Upper lobe of right lung (tissue), 1 donor: ENCODE data around the gene MRPL41. TPM values are rescaled to one million over a fixed set of nuclear protein-coding genes. Genes with fewer than 3 reads are reported as not detected.
"Not testable (repeated sequence)": the region's sequence is repeated elsewhere in the genome, so short reads cannot be mapped to it uniquely, and the experiment has no call there.

ENCODE experiments used
- ATAC-seq: fragments of 200-7000 bp; cut with Tn5 transposase; one replicate; pipeline ENCODE4 v1.9.1; 2020; ENCODE audit warnings: mild to moderate bottlenecking, moderate library complexity
- DNase-seq: peaks from one replicate; pipeline ENCODE4 v3.0.0-alpha.2; 2020
- H3K27ac ChIP-seq: fragments of 200-600 bp; one replicate; pipeline ENCODE4 v1.8.0; 2022
- H3K27me3 ChIP-seq: fragments of 200-600 bp; one replicate; pipeline ENCODE4 v1.8.0; 2022; ENCODE audit warnings: mild to moderate bottlenecking
- H3K36me3 ChIP-seq: fragments of 200-600 bp; one replicate; pipeline ENCODE4 v1.8.0; 2022
- H3K4me1 ChIP-seq: fragments of 200-600 bp; one replicate; pipeline ENCODE4 v1.8.0; 2022
- H3K4me3 ChIP-seq: fragments of 200-600 bp; one replicate; pipeline ENCODE4 v1.8.0; 2022; ENCODE audit warnings: mild to moderate bottlenecking
- H3K9me3 ChIP-seq: fragments of 200-600 bp; one replicate; pipeline ENCODE4 v1.8.0; 2022
- intact Hi-C: fragments of 100-400 bp; cut with DNase I; formaldehyde crosslinking; loops from one replicate; pipeline ENCODE4 v1.11.0; 2022
- total RNA-seq: library from RNA; stranded (reverse); fragmentation: NEBNext Ultra II Directional; extraction: Animal tissue kit (Norgen Biotek cat#: 25700); gene quantifications from one replicate; pipeline ENCODE4 v1.2.1, GENCODE V29; 2021
- TF ChIP-seq, protein P1 (sequence below): fragments of 200-600 bp; IDR thresholded peaks from one replicate; pipeline ENCODE4 v1.8.0; 2022; ENCODE audit warnings: antibody characterized with exemption
- donor health status: DM: no; HTN: yes; CAD: no; lungs with severe emphysema.

Gene MRPL41
- total RNA-seq, 1 donor from 2014 or later: 41.6 TPM

DNA sequence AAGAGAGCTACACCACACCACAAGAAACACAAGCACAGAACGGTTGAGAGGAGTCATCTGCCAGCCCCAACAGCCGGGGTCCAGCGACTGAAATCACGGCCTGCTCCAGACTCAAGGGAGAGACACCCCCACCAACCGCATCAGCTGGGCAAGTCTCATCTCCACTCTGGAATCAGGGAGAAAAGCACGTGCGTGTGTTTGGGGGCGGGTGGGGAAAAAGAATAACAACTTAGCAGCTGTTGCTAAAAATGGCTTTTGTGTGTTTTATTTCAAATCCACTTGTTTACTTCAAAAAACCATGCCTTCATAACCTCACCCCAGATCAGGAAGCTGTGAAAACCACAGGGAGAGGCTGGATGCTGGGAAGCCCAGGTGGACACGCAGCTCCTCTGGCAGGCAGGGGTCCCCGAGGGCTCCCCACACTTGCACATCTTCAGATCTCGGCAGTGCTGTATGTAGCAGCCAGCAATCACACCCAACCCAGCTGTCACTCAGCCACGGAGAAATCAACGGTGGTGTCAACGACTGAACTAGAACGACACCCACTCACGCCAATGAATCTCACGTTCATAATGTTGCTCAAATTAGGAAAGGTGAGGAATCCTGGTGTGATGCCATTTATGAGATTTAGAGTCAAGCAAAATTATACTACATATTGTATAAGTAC lies 20.4 kb upstream of the MRPL41 start:
- DNase-seq: no peak
- intact Hi-C loops: no loop called here
- no peak overlapping the region for H3K4me3 ChIP-seq
- peaks cover 10% of the 10 kb centered on the region for H3K4me1 ChIP-seq
- no peaks in the 10 kb centered on the region for H3K36me3 ChIP-seq
- TF ChIP-seq, protein P1, sequence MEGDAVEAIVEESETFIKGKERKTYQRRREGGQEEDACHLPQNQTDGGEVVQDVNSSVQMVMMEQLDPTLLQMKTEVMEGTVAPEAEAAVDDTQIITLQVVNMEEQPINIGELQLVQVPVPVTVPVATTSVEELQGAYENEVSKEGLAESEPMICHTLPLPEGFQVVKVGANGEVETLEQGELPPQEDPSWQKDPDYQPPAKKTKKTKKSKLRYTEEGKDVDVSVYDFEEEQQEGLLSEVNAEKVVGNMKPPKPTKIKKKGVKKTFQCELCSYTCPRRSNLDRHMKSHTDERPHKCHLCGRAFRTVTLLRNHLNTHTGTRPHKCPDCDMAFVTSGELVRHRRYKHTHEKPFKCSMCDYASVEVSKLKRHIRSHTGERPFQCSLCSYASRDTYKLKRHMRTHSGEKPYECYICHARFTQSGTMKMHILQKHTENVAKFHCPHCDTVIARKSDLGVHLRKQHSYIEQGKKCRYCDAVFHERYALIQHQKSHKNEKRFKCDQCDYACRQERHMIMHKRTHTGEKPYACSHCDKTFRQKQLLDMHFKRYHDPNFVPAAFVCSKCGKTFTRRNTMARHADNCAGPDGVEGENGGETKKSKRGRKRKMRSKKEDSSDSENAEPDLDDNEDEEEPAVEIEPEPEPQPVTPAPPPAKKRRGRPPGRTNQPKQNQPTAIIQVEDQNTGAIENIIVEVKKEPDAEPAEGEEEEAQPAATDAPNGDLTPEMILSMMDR: no peak
- H3K9me3 ChIP-seq: no peaks in the 10 kb centered on the region
- H3K27me3 ChIP-seq: no peaks in the 10 kb centered on the region
- no peak for ATAC-seq
- H3K27ac ChIP-seq: no peak overlapping the region

DNA sequence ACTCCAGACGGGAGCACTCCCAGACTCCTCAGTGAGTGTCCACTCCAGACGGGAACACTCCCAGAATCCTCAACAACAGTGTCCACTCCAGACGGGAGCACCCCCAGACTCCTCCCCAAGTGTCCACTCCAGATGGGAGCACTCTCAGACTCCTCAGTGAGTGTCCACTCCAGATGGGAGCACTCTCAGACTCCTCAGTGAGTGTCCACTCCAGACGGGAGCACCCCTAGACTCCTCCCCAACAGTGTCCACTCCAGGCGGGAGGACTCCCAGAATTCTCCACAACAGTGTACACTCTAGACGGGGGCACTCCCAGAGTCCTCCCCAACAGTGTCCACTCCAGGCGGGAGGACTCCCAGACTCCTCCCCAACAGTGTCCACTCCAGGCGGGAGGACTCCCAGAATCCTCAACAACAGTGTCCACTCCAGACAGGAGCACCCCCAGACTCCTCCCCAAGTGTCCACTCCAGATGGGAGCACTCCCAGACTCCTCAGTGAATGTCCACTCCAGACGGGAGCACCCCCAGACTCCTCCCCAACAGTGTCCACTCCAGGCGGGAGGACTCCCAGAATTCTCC lies 18.7 kb upstream of the MRPL41 start:
- H3K27ac ChIP-seq, H3K27me3 ChIP-seq, ATAC-seq, H3K36me3 ChIP-seq, DNase-seq, H3K4me3 ChIP-seq, H3K9me3 ChIP-seq, H3K4me1 ChIP-seq, intact Hi-C loops: not testable (repeated sequence)

DNA sequence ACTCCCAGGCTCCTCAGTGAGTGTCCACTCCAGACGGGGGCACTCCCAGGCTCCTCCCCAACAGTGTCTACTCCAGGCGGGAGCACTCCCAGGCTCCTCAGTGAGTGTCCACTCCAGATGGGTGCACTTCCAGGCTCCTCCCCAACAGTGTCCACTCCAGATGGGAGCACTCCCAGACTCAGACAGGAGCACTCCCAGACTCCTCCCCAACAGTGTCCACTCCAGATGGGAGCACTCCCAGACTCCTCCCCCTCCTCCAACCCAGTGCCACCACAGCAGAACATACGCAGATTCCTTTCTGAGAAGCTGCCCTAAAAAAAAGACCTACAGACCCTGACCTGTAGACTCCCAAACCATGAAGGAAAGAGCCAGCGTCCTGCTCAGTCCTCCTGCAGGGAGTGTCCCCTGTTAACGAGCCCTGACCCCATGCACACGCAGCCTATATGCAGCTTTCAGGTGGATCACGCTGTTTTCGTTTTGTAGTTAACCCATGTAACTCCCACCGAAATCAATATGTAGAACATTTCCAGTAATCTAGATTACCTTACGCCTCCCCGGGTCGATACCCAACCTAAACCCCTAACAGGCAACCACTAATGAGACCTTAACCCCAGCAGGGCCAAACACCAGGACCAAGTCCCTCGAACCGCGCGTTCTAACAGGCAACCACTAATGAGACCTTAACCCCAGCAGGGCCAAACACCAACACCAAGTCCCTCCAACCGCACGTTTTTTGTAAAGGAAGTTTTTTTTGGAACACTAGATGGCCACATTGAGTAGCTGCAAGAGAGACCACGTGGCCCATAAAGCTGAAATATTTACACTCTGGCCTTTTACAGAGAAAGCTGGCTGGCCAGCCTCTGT lies 17.2 kb upstream of the MRPL41 start:
- no peak for DNase-seq

DNA sequence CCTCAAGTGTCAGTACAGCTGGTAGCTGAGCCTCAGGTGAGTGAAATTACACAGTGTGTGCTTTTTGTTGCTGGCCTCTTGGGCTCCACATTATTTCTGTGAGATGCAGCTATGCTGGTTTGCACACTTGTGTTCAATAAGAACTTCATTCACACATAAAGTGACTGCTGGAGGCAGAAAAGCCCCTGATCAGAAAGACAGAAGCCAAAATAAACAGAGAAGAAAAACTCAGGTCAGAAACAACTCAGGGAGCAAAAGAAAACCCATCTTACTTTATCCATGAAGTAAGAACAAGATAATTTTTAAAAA lies 16.6 kb upstream of the MRPL41 start:
- ATAC-seq (no peak), DNase-seq (no peak)
- TF ChIP-seq, protein P1: no peak
- Histone ChIP-seq H3K36me3 (no peaks in the 10 kb centered on the region), H3K27ac (no peak overlapping the region), H3K27me3 (no peaks in the 10 kb centered on the region), H3K9me3 (no peaks in the 10 kb centered on the region), H3K4me3 (no peak overlapping the region), H3K4me1 (peaks cover 10% of the 10 kb centered on the region)
- intact Hi-C loops: no loop called here

More for the DNA sequence above, 17.2 kb upstream of the MRPL41 start:
- no peaks in the 10 kb centered on the region for H3K36me3 ChIP-seq
- ATAC-seq: peak; percentile 96
- H3K9me3 ChIP-seq: no peaks in the 10 kb centered on the region
- no peaks in the 10 kb centered on the region for H3K27me3 ChIP-seq
- TF ChIP-seq, protein P1: peak; percentile 66
- intact Hi-C loops: no loop called here
- H3K4me1 ChIP-seq: peaks cover 10% of the 10 kb centered on the region
- H3K4me3 ChIP-seq: no peak overlapping the region
- no peak overlapping the region for H3K27ac ChIP-seq

DNA sequence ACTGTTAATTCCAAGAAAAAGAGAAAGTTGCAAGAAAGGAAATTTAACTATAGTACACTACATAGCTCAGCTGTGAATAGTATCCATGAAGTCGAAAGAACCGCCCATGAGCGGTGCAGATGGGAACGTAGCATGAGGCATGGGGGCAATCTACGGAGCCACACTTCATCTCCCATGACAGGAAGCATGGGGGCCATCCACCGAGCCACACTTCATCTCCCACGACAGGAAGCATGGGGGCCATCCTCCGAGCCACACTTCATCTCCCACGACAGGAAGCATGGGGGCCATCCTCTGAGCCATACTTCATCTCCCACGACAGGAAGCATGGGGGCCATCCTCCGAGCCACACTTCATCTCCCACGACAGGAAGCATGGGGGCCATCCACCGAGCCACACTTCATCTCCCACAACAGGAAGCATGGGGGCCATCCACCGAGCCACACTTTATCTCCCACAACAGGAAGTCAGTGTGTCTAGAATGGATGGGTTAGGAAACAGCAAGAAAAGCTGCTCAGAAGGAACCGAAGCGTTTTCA lies 15.0 kb upstream of the MRPL41 start:
- H3K4me1 ChIP-seq, intact Hi-C loops, H3K36me3 ChIP-seq, H3K4me3 ChIP-seq, H3K27me3 ChIP-seq, DNase-seq, ATAC-seq, H3K27ac ChIP-seq, H3K9me3 ChIP-seq: not testable (repeated sequence)

DNA sequence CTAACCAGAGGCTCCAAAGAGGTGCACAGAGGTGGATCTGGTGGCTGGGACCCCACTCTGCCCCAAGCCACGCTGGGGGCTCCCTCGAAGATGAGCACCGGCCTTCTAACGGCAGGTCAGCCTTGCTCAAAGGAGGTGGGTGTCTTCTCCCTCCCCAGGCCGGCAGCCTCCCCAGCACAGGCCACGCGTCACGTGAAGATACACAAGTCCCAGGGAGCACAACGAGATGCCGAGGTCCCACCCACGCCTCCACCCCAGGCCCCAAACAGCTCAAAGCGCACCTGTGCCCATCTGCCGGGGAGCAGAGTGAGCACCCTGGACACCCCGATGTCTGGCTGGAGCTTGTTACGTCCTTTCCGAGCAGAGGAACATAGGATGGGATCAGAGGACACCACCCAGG lies 13.6 kb upstream of the MRPL41 start:
- ATAC-seq: no peak
- Histone ChIP-seq H3K27me3 (no peaks in the 10 kb centered on the region), H3K4me3 (no peak overlapping the region), H3K36me3 (peaks cover 4% of the 10 kb centered on the region), H3K4me1 (peaks cover 10% of the 10 kb centered on the region), H3K9me3 (no peaks in the 10 kb centered on the region), H3K27ac (no peak overlapping the region)
- intact Hi-C loops: no loop called here
- TF ChIP-seq, protein P1: no peak
- DNase-seq: no peak
